Lower leg skin (tissue), 4 donors: Measurements from ENCODE around the gene INPP4B. TPM values are rescaled to one million over a fixed set of nuclear protein-coding genes. Genes with fewer than 3 reads are reported as not detected.

Source experiments
- DNase-seq, 2 donors: peaks; one replicate each; pipeline ENCODE4 v3.0.0-alpha.2; 2019; ENCODE audit warnings: low spot score in 2 of 2
- H3K4me3 ChIP-seq: fragments of 200-600 bp; sonication (generic); 2 replicates; pipeline ENCODE4 v1.5.1; 2017; ENCODE audit warnings: mild to moderate bottlenecking, low read depth; ENCODE audit not compliant: poor library complexity, severe bottlenecking
- POLR2A ChIP-seq, 2 donors: fragments of 450-650 bp; IDR thresholded peaks; one replicate each; pipeline ENCODE4 v1.6.1; 2016 to 2017; ENCODE audit warnings: antibody characterized with exemption in 2 of 2, mild to moderate bottlenecking in 1 of 2, moderate library complexity in 1 of 2
- WGBS, 2 donors: methylation state at CpG; one replicate each; pipeline ENCODE4 v1.1.5; 2018; 5-methylcytosine and 5-hydroxymethylcytosine counted together
- intact Hi-C: fragments of 100-400 bp; cut with DNase I; formaldehyde crosslinking; loops from one replicate; pipeline ENCODE4 v1.15.0; 2023; ENCODE audit warnings: low total_unique reads
- total RNA-seq, 4 donors: library from RNA; depleted of rRNA; stranded (reverse); fragments of >200 nt; gene quantifications; one replicate each; pipeline ENCODE4 v1.1.0, GENCODE V29; 2016
- TF ChIP-seq, protein P1 (sequence below), 3 donors: fragments of 450-650 bp; IDR thresholded peaks; one replicate each; pipeline ENCODE4 v1.5.1; 2016; ENCODE audit warnings: antibody characterized with exemption in 3 of 3, mild to moderate bottlenecking in 3 of 3, moderate library complexity in 2 of 3

Gene INPP4B
- total RNA-seq, 4 donors from 2014 or later = 7.6 to 18.5 (median 17.6) TPM

DNA sequence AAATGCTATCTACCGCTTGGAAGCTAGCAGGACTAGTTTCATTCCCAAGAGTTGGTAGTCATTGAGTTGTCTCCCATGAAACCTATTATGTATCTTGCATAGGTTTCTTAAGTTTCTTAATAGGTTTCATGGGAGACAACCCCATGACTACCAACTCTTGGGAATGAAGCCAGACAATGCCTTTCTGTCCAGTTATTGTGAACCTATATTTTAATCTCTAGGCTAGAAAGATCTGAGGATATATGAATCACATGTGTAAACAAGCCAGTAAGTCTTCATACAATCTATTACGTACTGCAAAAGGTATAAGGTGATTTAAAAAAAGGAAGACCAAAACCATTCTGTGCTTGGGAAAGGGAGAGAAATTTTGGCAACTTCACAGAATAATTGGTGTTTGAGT lies 162.6 kb downstream of the INPP4B start:
- intact Hi-C loops = no loop called here
- 94 to 95% methylated on average over 2 of the region's 2 CpGs for WGBS, 2 donors
- TF ChIP-seq, protein P1, sequence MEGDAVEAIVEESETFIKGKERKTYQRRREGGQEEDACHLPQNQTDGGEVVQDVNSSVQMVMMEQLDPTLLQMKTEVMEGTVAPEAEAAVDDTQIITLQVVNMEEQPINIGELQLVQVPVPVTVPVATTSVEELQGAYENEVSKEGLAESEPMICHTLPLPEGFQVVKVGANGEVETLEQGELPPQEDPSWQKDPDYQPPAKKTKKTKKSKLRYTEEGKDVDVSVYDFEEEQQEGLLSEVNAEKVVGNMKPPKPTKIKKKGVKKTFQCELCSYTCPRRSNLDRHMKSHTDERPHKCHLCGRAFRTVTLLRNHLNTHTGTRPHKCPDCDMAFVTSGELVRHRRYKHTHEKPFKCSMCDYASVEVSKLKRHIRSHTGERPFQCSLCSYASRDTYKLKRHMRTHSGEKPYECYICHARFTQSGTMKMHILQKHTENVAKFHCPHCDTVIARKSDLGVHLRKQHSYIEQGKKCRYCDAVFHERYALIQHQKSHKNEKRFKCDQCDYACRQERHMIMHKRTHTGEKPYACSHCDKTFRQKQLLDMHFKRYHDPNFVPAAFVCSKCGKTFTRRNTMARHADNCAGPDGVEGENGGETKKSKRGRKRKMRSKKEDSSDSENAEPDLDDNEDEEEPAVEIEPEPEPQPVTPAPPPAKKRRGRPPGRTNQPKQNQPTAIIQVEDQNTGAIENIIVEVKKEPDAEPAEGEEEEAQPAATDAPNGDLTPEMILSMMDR (IDR thresholded peaks at IDR 0.05) = no peak
- no peak for TF ChIP-seq POLR2A (IDR thresholded peaks at IDR 0.05)
- no peak overlapping the region for H3K4me3 ChIP-seq
- DNase-seq = no peak

DNA sequence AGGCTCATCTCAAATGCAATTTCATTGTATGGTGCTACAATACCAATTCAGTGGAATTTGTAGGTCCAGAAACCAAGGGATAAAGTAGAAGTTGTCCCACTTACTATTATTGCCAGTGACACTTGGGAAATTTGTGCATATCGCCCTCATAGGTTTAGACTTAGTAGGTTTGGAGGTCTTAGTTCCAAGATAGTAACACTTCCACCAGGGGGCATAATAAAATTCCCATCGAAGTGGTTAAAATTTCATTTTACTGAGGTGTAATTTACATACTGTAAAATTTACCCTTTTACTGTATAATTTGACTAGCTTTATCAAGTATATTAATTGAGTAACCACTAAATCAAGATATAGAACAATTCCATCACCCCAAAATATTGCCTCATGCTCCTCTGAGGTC lies 174.6 kb downstream of the INPP4B start:
- no peak for TF ChIP-seq POLR2A (IDR thresholded peaks at IDR 0.05)
- no peak for DNase-seq
- no peak overlapping the region for H3K4me3 ChIP-seq
- intact Hi-C loops = no loop called here
- WGBS, 2 donors = 83 to 90% methylated on average over 2 of the region's 2 CpGs

DNA sequence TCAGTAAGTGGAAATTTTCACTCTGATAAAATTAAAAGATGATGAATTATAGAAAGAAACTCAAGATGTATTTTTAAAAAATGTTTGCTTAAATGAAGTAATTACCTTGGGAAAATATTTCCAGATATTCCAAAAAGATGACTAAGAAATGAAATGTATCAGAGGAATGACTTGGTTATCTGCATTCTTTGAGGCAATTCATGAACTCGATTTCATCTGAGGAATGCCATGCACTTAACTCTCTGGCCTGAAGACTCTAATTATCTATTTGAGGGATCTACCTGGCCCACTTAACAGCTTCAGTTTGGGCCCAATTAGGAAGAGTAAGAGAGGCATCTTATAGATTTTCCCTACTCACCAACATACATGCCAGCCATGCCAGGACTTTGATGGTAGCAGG lies 182.3 kb downstream of the INPP4B start:
- TF ChIP-seq, protein P1 (IDR thresholded peaks at IDR 0.05) = no peak
- TF ChIP-seq POLR2A (IDR thresholded peaks at IDR 0.05) = no peak
- intact Hi-C loops = no loop called here
- H3K4me3 ChIP-seq = no peak overlapping the region
- 65 to 74% methylated on average over 1 of the region's 1 CpG for WGBS, 2 donors
- DNase-seq = no peak

DNA sequence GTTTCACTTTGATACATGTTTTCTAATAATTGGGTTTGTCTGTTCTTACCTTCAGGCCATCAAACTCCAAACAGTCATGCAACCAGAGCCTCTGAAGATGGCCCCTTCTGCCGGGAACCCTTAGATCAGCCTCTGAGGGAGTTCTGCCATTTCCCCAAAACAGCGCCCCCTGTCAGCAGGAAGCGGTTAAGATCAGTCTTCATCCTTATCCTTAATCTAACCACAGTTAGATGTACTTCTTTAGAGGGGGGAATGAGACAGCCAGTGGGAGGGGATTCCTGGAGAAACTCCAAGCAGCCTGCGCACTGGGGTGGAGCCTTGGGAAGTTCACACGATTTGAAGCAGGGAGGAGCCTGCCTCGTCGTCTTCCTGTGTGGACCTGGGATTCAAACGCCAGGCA lies 185.4 kb downstream of the INPP4B start:
- WGBS, 2 donors = 80 to 88% methylated on average over 8 of the region's 8 CpGs
- TF ChIP-seq, protein P1 (IDR thresholded peaks at IDR 0.05) = no peak
- no peak for TF ChIP-seq POLR2A (IDR thresholded peaks at IDR 0.05)
- intact Hi-C loops = no loop called here
- no peak overlapping the region for H3K4me3 ChIP-seq
- no peak for DNase-seq

DNA sequence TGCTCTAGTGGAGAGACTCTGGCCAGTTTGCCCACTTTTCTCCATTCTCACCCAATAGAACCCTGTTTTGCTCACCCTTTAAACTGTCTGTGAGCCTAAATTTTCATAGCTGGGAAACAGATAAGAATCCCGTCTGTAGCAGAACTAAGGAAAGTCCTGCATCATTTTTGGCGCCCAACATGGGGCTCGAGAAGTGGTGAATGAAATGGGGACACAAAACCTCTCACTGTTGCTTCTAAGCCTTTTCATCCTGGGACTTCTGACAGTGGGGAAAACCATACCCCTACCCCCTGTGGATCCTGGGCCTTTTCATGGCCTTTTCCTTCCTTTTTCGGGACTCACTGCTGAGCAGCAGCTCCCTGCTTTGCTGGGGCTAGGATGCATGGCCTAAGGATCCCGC lies 189.9 kb downstream of the INPP4B start:
- DNase-seq = no peak
- TF ChIP-seq, protein P1 (IDR thresholded peaks at IDR 0.05) = no peak
- no peak for TF ChIP-seq POLR2A (IDR thresholded peaks at IDR 0.05)
- 94 to 97% methylated on average over 5 of the region's 5 CpGs for WGBS, 2 donors
- intact Hi-C loops = no loop called here
- H3K4me3 ChIP-seq = no peak overlapping the region

DNA sequence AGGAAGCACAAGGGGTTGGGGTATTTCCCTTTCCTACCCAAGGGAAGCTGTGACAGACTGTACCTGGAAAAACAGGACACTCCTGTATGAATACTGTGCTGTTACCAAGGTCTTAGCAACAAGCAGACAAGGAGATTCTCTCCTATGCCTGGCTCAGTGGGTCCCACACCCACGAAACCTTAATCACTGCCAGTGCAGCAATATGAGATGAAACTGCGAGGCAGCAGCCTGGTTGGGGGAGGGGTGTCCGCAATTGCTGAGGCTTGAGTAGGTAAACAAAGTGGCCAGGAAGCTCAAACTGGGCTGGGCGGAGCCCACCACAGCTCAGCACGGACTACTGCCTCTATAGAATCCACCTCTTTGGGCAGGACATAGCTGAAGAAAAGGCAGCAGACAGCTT lies 197.7 kb downstream of the INPP4B start:
- H3K4me3 ChIP-seq = no peak overlapping the region
- DNase-seq = no peak
- TF ChIP-seq POLR2A (IDR thresholded peaks at IDR 0.05) = no peak
- TF ChIP-seq, protein P1 (IDR thresholded peaks at IDR 0.05) = no peak
- WGBS, 2 donors = 85 to 91% methylated on average over 5 of the region's 5 CpGs
- intact Hi-C loops = no loop called here
